HG02571 (cell line): ENCODE measurements around the gene CEP97.
"Not testable (repeated sequence)": the region's sequence is repeated elsewhere in the genome, so short reads cannot be mapped to it uniquely, and the experiment has no call there.

ENCODE experiments used
- ATAC-seq: cut with Tn5 transposase; IDR thresholded peaks from one replicate; pipeline ENCODE4 v1.9.1; 2021; ENCODE audit warnings: mild to moderate bottlenecking, moderate library complexity; ENCODE audit not compliant: unreplicated experiment

The CEP97 gene

DNA sequence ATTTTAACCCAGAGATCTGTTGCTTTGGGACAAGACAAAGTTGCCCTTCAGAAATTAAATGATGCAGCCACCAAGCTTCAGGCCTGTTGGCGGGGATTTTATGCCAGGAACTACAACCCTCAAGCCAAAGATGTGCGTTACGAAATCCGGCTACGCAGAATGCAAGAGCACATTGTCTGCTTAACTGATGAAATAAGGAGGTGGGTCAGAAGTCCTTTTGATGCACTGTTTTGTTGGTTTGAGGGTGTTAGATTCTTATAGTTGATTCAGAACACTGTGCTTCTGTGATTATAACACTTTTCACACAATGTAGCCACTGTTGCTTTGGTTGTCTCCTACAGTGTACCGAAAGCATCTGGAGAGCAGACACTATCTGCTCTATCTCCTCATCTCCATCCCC lies 33.8 kb downstream of the CEP97 start:
- ATAC-seq, result no peak

DNA sequence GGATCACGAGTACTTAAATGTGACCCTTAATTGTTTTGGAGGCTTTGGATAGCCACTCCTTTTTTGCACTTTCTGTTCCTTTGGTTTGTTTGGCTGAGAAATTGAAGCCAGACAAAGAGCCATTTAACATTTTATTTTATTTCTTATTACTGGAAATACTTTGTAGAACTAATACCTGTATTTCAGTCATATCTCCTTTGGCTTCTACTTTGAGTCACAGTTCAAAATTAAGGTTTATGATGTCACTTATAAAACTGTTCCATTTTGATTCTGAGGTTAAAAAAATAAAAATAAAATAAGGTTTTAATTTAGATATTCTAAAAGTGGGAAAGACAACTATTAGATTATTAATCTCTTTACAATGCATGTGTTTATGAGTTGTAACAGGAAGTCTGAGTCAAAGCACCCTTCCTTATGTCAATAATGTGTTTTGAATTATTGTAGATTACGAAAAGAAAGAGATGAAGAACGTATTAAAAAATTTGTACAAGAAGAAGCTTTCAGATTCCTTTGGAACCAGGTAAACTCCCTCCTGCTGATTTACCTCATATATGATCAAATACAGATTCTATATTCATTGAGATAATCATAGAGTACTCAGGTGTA lies 37.7 kb downstream of the CEP97 start:
- ATAC-seq, result no peak

DNA sequence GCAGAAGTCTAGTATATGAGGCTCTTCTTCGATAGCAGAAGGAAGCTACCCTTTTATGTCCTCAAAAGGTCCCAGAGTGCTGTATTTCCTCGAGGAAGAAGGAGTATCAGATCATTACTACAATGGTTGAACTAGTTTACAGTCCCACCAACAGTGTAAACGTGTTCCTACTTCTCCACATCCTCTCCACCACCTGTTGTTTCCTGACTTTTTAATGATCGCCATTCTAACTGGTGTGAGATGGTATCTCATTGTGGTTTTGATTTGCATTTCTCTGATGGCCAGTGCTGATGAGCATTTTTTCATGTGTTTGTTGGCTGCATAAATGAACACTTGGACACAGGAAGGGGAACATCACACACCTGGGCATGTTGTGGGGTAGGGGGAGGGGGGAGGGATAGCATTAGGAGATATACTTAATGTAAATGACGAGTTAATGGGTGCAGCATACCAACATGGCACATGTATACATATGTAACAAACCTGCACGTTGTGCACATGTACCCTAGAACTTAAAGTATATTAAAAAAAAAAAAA lies 53.4 kb downstream of the CEP97 start:
- ATAC-seq, result not testable (repeated sequence)

DNA sequence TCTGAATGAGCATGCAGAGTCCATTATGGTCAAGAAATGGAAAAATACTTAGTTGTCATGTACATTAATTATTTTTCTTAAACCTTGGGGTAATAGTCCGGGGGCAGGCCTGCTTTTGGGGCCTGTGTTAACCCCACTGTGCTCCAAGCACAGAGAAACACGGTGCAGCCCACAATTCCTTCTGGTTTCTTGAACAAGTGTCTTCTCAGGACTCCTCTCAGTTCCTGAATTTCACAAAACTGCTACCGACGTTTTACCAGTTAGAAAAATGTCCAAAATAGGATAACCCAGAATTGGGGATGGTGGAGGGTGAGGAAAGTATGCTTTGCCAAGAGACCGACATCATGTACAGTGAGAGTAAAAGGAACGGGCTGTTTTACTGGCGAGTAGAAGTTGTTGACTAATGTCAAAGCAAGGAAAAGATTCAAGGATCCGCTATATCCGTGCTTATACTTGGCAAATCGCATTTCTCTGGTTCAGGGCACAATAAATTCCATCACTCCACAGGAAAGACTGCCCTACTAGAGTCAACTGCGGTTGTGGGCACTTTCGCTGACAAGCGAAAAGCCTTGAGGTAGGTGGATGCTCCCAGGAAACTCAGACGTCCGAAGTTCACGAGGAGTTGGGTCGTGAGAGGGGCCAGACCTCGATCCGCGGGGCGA lies 54.1 kb downstream of the CEP97 start:
- ATAC-seq, result no peak

DNA sequence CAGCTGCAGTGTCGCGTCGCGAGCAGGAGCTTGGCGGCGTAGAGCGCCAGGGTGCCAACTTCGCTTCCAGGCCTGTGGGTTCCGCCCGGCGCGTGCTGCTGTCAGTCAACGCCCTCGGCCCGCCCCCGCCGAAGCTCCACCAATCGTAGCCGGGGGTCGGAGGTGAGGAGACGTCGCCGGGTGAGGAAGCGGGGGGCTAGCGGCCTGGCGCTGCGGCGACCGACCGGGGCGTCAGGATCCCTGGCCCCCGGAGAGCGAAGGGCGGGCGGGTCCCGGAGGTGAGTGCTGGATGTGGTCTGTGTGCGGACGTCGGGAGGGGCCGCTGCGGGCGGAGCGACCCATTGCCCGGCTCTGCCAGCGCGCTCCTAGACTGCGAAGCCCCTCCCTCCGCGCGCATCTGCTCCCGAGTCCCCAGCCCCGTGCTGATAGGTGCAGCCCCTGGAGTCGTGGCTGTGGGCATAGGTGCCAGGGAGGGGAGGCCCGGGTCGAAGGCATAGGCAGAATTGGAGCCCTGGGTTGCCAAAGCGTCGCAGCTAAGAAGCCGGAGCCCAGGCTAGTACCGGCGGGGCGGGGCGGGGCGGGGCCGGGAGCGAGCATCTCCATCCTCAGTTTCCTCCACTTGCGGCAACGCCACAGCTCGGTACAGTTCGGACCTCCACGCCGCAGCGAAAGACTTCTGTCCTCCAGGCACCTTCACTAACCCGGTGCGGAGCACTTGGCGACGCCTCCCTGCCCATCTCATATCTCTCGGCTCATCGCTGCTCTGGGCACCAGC lies 54.8 kb downstream of the CEP97 start, which contains the start of gene NXPE3:
Gene NXPE3 (plus strand): TSS at position 165 of the 775 bp plus-strand sequence. CDS start 6,386 bp downstream, outside the sequence.
- ATAC-seq, result peak; percentile 93

DNA sequence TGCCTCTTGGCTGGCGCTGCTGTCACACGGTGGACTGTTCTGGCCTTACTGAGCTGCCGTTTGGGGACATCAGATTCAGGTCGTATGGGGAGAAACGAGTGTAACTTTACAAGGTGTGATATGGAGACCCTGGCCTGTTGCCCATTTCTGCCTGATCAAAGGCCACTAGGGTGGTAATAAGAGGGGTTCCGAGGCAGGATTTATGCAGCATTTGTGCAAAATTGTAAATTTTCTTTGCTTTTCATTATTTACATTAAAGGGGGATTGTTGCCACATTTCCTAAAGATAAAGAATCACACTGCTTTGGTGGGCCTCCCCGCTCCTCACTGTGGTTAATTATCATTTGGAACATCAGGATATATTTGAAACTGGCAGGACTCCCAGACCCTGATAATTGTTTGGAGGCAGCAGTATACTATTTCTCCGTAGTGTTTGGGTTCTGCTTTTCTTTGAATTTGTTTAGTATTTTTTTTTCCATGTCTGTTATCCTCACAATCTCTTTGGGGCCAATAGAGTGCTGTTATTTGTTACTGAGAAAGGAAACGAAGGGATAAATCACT lies 55.5 kb downstream of the CEP97 start:
- ATAC-seq, result no peak

DNA sequence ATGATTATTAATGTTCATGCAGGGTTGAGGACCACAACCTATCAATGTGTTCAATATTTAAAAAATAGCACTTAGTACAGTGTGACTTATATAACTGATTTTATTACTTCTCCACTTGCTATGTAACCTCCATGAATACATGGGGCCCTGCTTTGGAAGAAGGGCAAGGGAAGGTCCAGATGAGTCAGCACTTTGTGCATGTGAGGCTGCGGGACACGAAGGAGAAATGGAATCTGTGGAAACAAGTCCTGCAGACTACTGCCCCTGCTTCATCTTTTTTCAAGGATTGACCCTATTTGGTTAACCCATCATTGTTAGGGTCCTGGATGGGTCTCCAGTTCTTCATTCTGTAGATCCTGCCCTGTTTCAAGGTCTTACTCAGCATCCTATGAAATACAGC lies 56.2 kb downstream of the CEP97 start:
- ATAC-seq, result no peak

DNA sequence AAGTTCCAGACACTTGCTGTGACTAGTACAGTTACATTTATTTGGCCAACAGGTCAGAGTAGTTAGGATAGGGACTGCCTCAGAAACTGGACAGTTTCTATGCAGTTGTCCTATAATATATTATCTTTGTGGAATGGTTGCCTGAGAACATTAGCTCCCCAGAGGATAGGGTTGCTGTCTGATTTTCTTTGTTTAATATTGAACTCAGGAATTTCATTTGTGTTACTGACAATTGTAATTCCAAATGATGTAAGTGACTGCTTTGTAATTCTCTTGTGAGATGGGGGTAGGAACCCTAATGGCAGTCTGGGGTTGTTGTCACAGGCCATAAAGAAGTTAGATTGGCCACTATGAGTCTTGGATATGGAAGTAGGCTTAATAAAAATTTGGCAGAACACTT lies 56.8 kb downstream of the CEP97 start:
- no peak for ATAC-seq

DNA sequence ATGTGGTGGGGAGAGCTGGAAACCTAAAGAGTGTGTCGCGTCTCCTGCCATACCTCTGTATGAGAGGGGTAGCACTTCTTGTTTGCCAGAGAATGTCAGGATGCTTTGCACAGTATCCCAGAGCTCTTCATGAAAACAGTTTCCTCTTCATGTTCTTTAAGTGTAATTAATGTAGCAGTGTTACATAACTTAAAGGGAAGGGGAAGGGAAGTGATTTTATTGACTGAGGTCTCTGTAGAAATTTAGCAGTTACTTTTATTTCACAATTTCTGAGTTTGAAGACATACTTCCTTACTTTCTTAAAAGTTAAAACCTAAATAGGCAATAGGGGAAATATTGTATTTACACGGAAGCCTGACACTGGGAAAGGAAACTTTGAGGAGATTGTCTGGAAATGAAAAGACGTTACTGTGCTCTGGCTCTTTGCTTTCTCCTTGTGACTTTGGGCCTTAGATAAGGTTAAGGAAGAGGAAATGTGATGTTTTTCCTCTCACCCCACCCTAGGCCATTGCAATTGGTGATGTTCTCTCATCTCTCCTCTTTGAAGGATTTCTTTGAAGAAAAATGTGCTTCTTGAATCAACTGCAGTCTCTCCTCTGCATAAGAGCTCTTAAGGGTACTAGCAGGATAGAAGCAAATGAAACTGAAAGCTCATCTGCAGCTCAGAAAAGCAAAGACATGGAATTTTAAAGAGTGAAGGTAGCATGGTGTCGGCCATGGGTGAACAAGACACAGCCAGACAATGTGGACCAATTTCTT lies 60.6 kb downstream of the CEP97 start:
- ATAC-seq, result no peak

DNA sequence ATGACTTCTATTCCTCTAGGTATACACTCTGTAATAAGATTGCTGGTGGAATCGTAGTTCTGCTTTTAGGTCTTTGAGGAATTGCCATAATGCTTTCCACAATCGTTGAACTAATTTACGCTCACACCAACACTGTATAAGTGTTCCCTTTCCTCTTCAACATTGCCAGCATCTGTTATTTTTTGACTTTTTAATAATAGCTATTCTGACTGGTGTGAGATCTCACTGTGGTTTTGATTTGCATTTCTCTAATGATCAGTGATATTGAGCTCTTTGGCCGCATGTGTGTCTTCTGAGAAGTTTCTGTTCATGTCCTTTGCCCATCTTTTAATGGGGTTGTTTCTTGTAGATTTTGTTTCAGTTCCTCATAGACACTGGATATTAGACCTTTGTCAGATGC lies 67.4 kb downstream of the CEP97 start:
- ATAC-seq, result peak; percentile 97

DNA sequence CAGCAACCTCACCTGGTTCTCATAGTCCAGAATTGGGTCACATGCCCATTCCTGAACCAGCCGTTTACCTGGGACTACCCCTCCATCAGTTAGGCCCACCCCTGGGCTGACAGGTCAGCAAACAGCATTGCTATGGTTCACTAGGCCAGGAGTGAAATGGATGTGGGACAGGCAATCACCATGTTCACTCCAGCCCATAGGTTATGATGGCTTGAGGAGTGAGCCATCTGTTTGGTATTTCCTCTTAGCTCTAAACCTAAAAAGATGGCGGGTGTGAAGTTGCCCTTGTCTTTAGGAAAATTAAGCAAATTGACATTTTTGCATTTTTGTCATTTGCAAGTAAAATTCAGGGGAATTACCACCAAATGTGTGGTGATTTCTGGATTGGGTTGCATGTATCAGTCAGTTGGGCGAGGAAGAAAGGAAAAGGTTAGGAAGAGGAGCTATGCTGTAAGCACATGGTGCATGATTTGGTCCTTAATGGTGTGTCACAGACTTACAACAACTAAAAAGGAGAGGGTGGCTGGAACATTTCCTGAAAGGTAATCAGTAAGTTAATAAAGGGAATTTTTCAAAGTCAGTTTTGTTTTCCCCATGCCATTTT lies 71.8 kb downstream of the CEP97 start:
- ATAC-seq, result no peak

DNA sequence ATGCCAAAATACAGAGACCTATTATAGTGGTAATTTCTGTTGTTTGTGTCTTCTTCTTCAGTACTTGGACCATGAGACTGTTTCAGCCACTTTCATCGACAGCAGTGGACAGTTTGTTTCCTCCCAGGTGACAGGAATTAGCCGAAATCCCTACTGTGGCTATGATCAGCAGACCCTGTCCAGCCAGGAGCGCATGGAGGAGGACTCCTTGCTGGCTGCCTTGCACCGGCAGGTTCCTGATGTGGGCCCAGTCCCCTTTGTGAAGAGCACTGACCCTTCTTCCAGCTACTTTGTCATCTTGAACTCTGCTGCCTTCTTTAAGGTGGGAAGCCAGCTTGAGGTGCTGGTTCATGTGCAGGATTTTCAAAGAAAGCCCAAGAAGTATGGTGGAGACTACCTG lies 76.8 kb downstream of the CEP97 start:
- no peak for ATAC-seq

DNA sequence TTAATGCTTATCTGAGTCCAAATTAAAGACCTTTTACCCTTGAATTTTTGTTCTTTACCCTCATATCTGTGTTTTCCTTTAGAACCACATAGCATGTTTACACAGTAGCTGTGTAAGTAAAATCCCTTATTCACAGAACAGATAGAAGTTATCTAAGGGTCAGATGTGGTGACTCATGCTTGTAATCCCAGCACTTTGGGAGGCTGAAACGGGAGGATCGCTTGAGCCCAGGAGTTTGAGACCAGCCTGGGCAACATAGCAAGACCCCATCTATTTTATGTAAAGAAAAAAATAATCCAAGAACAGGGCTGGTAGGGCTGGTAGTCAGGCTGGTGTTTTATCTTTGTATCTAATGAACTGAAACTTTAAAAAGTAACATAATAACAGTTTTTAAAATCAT lies 77.8 kb downstream of the CEP97 start:
- no peak for ATAC-seq

DNA sequence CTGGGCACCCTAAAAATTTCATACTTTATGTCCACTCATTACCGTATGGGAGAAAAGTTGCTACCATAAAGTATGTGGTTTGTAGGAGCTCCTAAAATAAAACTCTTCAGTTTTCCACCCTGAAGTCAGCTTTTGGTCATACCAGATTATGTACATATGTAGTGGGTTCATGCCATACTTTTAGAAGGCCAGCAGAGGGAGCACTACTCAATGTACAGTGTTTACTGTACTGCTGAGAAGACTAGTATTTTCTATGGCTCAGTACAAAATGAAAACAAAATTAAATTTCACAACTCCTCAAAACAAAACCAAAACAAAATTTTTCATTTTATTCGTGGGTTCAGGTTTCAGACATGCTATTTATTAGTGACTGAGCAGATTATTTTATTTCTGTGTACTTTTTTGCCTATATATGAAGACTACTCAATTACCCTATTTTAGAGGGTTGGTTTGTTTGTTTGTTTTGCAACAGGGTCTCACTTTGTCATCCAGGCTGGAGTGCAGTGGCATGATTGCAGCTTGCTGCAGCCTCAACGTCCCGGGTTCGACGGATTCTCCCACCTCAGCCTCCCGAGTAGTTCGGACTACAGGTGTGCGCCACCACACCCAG lies 78.9 kb downstream of the CEP97 start:
- ATAC-seq, result peak; percentile 92

DNA sequence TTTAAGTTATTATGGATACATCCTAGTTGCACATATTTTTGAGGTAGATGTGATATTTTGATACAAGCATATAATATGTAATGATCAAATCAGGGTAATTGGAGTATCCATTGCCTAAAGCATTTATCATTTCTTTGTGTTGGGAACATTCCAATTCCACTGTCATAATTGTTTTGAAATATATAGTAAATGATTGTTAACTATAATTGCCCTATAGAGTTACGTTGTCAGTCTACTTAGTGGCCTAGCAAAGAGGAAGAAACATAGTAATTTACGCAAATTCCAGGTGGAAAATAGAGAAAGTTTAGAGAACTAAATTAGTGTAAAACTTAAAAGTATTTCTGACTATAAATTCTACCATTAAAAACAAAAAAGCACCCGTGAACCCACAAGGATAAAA lies 79.5 kb downstream of the CEP97 start:
- no peak for ATAC-seq

DNA sequence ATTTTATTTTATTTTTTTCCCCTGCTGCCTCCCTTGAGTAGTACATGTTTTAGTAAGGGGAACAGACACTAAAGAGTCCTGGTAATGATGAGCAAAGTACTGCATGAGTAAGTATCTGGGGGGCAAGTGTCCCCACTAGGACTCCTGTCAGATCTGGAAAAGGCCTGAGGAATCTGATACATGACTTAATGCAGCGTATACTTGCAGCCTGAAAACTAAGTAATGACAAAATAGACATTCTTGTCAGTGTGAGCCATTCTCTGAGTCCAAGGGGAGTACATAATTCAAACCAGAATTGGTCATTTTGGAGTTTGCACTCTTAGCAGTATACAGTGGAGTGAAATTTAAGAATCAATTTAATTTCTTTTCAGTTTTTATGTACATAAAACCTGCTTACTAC lies 82.1 kb downstream of the CEP97 start:
- ATAC-seq, result no peak

DNA sequence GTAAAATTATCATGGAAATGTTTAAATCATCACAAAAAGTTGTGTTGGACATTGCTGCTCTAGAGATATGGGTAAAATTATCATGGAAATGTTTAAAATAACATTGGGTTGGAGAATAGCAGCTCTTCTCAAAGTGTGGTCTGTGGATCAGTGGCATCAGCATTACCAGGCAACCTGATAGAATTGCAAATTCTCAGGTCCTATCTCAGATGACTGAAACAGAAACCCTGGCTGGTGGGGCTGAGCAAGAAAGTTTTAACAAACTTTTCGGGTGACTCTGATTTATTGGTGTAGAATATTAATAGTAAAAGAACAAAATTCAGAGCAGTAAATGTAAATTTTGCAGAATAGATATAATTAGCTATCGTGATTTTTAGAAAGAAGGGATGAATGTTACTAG lies 83.5 kb downstream of the CEP97 start:
- ATAC-seq, result peak; percentile 75

DNA sequence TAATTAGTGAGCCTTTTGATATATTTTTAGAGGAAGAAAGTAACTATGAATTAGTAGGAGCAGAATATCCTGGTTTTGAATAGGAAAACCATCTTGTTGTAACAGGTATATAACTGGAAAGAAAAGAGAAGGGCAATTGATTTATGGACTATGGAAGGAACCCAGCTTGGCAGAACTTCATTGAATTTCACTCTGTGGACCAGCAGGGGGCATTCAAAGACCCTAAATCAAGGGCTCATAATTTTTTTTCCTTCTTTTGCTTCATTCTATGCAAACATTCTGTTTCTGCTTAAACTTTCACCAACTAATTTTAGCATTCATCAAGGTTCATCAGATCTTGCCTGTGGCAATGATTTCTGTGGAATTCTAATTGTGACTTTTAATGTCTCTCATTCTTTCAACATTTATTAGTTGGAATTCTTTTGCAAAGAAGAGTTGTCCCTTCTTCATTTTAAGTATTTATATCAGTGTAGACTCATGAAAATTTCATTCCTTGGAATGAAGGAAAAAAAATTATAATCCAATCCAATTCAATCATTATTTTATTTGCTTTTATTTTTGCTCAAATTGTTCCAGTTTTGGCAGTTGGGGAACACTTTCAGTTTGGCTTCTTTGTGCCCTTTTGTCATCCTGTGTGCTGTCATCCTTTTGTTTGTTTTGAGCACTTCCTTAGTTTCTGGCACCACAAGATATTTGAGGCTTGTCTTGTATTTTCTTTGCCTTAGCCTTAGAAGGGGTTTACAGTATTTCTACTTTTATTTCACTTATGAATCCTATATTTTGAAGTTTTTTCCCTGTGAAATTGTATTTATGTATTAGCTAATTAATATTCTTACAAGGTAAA lies 85.0 kb downstream of the CEP97 start:
- no peak for ATAC-seq

DNA sequence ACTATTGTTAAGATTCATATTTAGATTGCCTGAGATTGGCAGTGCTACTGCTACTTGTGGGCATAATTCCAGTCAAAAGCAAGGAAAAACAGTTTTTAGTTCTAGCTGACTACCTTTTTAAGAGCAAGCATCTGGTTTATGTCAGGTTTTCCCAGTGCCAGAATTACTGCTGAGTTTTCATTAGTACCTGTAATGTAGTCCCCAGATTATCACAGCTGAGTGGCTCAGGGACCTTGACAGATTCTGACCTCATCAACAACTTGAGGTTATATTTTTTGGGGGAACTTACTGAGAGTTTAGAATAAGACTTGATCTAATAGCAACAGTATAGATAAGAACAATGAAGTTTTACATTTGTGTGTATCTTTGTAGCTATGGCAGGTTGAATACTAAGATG lies 85.6 kb downstream of the CEP97 start:
- ATAC-seq, result no peak
